RPMI8226 (cell line): Measurements from ENCODE around the gene LINGO1.

Experiments
- DNase-seq: peaks from one replicate; pipeline ENCODE4 v3.0.0-alpha.2; 2015

Gene LINGO1

DNA sequence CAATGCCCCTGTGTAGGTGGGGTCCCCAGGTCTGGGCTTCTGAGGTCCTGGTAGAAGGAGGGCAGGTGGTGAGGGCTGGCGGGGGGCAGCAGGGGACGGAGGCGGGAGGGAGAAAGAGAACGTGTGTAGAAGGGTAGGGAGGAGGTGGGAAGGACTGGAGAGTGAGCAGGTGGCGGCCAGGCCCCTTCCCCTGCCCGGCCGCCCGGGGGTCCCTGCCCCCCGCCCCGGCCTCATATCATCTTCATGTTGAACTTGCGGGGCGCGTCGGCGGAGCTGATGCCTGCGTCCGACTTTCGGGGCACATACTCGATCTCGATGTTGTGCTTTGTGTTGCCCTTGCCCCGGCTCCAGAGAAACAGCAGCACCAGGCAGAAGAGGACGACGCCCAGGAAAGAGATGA is 18.9 kb downstream of the LINGO1 start:
- no peak for DNase-seq

DNA sequence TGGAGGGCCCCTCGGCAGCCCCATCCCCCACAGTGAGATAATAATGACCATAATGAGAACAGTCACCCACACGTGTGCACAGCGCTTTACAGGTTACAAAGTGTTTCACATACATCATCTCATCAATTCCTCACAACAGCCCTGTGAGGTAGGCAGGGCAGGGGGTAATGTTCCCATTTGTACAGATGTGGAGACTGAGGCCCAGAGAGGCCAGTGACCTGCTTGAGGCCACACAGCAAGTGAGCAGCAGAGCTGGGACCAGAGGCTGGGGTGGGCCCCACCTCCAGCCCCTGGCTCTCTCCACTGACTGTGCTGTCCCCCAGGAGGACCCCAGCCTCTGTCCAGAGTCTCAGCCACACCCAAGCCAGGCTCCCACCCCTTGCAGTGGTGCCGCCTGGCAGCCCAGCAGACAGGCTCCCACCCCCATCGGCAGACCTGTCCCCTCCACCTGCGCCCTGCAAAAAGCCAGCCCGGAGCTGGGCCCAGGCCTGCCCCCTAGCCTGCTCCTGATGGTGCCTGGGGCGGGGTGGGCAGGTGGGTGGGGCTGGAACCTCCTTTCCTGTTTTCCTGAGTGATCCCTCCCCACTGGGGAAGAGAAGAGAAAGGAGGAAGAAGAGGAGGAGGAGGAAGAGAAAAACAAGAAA is 19.6 kb downstream of the LINGO1 start:
- no peak for DNase-seq

DNA sequence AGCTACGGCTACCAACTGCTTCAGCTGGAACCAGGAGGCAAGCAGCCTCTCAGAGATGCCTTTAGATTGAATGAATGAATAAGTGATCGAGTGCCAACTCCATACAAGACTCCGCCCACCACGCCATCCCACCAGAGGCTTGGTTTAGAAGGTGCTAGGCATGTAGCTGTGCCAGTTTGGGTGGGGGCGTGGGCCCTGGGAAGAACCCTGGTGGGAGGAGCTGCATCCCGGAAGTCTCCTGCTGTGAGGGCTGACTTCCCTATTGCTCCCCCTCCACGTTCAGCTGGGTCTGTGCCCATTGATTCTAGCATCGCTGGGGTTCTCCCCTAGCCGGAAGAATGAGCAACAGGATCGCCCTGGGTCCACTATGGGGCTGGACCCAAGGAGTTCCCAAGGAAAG is 20.9 kb downstream of the LINGO1 start:
- no peak for DNase-seq

DNA sequence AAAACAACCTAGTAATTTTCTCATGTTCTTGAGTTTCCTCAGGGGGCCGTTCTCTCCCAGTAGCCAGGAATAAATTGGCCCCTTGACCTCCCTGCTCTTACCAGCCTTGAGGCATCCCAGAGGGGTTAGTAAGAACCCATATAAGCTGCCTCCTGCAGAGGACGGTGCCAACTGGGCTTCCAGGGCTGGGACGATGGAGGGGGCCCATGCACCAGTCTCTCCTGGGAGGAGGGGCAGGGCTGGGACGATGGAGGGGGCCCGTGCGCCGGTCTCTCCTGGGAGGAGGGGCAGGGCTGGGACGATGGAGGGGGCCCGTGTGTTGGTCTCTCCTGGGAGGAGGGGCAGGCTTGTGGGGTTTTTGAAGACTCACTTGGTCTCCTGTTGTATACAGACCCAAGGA is 22.0 kb downstream of the LINGO1 start:
- no peak for DNase-seq

DNA sequence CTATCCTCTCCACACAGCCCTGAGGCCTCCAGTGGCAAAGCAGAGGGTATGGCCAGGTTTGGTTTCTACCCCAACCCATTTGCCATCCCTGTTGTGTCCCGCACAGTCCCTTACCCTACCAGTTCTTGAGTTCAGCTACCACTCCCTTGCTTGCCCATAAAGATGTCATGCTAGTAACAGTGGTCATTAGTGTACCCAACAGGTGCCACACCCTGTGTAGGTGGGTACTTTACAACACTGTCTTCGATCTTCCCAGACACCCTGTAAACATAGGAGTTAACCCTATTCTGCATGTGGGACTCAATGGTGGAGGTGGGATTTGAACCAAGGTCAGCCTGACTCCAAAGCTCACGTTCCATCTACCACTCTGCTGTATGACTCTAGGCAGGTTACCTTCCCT is 23.2 kb downstream of the LINGO1 start:
- no peak for DNase-seq

DNA sequence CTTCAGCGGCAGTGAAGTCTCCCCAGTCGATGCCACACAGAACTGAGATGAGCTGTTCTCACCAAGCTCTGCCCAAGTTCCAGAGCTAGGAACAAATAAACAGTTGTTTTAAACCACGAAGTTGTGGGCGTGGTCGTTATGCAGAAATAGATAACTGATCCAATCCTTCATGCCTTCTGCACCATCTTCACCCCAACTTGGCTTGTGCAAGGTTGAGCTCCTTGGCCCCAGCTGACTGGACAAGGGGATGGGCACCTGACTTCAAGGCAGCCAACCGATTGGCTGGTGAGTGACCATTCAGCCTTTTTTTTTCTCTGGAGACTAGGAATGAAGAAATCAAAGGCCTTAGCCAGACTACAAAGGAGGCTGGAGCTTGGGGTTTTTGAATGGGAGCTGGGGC is 23.9 kb downstream of the LINGO1 start:
- no peak for DNase-seq

DNA sequence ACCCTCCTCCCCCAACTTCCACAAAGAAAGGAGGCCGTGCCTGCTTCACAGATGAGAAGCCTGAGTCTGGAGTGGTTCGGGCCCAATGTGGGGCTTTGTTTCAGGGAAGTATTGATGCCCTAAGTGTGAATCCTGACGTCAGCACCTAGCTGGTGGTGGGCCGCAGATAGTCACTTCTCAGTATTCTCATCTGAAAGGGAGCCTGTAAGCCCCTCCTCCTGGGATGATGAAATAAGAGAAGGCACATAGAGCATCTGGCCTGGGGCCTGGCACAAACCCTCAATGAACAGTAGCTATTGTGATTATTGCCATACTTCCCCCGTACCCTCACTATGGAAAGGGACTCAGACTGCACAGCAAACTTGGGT is 24.8 kb downstream of the LINGO1 start:
- DNase-seq = no peak

DNA sequence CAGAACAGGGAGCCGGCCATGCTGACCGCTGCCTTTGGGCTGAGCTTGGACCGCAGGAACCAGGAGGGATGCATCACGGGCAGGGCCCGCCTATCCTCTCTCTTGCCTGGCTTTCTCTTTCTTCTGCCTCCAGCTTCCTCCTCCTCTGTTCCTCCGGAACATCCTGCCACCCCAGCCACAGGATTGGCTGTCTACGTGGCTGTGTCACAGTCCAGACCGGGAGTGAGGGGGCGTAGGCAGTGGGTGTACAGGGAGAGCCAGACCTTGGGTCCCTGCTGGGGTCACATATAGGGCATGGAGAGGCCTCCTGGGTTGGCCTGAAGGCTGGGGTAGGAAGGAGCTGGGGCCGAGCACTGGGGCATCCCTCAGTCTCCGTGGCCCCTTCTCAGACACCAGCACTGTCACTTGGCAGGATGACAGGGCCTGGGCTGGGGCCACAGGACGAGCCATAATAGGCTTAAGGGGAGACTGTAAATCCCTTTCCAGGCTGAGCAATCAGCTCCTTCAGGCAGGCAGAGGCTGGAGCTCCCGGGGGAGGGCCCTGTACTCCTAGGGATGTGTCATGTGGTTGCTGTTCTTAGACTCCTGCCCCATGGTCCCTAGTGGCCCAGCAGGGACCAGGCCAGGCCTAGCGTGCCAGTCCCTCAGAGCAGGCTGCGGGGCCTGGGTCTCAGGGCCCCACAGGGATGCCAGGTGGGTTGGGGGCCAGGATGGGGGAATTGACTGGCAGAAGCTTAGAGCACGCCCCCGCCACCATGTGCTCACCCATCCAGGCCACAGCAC is 25.4 kb downstream of the LINGO1 start:
- DNase-seq = no peak

DNA sequence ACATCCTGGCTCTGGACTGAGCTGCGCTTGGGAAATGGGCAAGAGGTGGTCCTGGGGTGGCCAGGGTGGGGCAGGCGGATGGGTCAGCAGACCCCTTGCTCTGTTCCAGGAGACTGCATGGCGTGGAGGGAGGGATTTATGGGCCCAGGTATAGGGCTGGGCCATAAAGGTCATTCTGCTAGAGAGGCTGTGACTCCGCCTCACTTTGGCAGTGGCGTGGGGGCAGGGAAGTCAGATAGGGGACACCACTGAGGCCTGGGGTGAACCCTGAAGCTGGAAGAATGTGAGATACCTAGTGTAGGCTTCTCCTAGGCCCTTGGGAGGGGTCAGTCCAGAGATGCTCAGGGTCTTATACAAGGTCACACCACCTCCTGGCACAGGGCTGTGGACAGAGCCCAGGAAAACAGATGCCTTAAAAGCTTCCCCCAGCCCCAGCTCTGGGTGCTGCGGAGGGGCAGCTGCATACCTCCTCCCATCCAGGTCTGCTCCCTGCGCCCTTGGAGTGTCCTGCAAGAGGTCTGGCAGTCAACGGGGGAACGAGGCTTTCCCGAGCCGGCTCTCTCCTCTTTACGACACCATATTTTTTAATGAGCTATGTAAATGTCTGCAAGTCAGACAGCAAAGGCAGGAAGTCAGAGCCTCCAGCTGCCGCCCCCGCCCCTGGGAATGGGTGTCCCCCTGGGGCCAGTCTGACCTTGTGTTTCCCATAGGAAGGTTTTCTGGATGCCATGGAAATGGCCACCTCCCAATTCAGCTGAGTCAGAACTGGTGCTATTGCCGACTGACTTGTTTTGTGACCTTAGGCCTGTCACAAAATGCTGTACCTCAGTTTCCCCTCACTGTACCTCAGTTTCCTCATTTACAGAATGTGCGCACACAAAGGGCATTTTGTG is 26.3 kb downstream of the LINGO1 start:
- no peak for DNase-seq

DNA sequence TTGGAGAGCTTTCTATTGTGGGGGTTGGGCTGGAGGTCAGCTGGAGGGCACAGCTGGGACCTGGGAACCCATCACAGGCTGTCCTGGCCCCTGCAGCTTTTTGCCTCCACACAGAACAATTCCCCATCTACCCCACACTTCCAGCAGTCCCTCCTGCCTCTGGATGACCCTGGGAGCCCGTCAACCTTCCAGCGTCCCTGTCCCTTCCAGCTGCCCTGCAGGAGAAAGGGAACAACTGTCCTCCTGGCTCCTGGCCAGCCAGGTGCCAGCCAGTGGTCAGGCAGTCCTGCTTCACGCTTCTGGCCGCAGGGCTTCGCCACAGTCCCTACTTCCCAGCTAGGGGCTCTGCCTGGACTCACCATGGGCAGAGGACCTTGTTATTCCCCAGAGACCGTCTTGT is 27.2 kb downstream of the LINGO1 start:
- no peak for DNase-seq

DNA sequence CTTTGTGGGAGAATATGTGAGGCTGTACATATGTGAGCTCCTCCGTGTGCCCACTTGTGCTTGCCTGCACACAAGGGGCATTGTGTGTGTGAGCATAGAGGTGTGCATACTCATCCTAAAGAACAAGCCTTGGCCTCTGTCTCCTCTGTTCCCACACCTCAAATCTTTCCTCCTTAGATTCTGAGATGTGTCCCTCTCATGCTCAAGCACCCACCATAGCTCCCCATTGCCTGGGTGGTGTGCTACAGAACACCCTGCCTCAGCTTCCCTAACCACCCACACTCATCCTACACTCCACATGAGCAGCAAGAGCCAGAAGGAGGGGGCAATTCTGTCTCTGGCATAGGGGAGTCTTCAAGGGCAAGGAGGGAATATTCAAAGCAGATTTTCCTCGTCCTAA is 27.7 kb downstream of the LINGO1 start:
- DNase-seq = no peak

DNA sequence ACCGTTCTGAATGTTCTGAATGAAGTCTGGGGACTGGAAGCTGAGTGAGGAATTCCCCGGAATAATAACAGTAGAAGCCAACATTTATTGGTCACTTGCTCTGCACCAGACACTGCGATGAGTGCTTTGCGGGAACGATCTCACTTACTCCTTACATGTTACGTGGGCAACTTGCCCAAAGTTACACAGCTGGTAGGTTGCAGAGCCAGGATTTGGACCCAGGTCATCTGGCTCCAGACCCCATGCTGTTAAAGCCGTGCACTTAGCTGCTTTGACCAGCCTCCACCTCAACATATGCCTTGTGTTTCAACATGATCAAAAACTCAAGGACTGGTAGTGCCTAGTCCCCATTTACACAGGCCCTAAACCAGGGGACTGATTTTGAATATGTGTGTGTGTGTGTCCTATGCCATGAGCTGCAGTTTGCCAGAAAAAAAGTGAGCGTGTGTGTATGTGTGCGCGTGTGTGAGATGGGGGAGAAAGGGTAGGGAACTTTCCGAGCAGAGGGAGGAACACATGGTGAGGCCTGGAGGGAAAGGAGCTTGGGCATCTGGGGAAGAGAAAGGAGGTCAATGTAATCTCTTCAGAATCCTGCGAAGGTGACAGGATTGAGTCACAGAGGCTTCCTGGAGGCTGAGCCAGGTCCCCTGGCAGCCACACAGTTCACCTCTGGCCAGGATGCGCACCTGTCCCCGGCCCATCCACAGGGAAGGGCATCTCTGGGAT is 28.9 kb downstream of the LINGO1 start:
- no peak for DNase-seq

DNA sequence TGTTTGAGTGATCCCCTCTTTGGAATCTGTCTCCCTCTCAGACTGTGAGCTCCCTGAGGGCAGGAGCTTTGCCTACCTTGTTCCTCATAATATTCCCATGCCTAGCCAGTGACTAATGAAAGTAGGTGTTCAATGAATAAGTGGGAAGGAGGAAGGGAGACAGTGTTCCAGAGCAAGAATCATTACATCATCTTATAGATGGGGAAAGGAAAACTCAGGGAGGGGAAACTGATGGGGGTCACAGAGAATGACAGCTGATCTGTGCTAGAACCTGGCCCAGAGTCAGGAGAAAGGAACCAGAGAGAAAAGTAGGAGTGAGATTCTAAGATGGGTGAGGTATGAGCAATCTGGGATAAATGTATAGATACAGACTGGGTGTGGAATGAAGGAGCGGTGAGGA is 29.9 kb downstream of the LINGO1 start:
- DNase-seq = no peak

DNA sequence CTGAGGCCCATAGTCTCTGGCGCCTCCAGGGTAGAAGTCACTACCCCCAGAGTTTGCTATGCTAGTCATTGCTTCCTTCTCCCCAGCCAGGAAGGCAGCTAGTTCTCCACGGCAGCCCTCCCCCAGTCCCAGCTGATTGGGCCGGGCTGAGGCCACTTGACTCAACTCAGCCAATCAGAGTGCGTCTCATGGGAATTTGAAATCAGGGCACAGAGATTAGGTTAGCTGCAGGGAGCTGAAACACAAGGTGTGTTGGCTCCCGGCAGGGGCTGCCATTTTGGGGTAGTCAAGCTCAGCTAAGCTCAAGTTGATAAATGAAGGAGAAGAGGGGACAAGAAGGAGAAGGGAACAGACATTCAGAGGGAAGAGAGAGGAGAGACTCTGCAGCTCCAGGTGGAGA is 32.8 kb downstream of the LINGO1 start:
- peak; percentile 45 for DNase-seq

DNA sequence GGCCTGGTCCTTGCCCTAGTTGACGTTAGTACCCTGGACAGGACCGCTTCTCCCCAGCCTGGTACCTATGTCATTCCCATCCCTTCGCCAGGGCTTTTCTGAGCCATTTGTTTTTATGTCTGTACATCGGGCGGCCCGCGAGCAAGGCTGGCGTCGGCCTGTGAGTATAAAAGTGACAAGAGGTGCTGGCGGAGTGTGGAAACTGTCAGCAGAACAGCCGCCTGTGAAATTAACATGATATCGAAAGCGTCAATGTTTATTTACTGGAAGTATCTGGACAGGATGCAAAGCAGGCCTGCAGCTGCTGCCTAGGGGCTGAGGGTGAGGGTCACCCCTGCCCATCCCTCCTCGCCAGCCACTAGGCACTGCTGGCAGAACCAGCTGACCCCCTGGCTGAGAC is 33.4 kb downstream of the LINGO1 start:
- no peak for DNase-seq

DNA sequence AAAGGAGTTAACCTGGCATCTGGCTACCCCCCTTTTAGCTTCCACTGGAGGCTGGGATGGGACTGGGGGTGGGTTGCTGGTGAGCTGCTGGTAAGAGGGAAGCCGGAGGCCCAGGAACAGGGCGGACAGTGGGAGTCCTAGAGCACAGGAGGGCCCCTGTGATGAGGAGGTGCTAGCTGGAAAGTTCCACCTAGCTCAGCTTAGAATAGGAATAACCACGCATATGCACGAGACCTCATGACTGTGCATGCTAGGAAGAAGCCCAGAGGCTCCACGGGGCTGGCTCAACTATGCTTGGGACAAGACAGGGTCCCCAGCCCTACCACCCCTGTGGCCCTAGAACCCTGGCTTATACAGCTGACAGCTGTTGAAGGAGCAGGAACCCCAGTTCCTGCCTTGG is 34.1 kb downstream of the LINGO1 start:
- no peak for DNase-seq

DNA sequence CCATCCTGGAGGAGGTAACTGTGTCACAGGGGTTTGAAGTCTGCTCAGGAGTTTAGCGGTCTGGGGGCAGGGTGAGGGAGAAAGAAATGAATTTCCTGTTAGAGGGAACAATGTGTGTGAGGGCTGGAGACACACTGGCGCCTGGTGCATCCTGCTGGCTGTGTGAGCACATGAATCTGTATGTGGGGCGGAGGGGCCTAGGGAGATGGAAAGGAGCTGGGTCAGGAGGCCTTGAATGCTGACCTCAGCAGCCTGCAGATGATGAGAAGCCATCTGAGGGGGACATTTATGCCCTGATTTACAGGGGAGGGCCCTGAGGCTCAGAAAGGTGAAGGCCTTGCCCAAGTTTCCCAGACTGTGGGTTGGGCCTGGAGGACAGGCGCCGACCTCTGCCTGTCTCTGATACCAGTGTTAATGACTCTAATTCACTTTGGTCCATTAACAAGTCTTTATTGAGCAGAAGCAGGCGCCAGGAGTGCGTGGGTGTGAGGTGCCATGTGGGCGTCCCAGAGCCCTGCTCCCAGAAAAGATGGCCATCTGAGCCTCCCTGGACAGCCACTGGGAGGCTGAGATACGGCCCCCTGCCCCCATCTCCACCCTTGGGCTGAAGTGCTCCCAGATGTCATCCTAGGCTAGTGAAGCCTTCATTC is 34.8 kb downstream of the LINGO1 start:
- no peak for DNase-seq

DNA sequence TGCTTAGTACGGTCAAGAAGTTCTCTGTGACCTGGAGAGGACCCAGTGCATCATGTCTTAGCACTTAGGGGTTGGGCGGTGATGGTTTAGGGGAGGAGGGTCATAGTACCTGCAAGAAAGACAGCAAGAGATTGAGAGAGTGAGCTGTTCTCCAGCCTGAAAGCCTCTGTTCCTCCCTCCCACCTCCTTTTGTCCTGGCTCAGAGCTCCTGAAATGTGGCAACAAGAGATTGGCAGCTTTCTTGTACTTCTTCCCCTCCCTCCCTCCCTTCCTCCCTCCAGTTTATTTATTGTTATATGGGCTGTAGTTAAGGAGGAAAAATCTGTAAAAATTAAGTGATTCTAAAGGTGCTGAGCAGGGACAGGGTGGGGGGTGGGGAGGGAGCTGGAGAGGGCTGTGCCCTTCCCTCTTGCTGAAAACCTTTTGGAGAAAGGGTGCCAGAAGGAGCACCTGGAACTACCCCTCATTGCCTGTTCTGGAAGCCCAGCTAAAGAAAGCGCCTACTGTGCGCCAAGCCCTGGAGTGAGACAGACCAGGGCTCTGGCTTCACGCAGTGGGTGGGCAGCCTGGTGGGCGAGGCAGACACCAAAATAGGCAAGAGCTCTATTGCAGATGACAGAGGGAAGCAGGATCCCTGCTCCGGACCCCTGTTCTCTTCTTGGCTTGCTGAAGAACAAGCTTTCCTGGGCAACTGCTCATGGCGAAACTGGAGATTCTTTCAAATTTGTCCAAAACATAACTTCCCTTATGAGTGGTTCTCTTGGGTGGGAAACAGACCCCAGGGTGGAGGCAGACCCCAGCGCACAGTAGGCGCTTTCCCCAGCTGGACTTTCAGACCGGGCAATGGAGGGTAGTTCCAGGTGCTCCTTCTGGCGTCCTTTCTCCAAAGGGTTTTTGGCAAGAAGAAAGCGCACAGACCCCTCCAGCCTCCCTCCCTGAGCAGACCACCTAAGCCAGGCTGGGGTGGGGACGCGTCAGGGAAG is 35.6 kb downstream of the LINGO1 start:
- DNase-seq = no peak

DNA sequence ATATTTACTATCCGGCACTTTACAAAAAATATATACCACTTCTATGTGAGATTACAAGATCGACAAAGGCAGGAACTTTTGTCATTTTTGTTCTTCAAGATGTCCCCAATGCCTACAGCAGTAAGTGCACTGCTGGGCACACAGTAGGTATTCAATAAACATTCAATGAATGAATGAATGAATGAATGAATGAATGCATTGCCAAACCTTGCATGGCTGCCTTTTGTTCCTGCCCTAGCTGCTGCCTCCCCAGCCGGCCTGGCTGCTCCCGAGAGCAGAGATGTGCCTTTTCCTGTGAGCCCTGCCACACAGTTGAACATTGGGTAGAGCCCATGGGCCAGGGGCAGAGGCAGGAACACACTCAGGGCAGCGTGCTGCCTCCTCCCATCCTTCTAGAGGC is 37.5 kb downstream of the LINGO1 start:
- no peak for DNase-seq

DNA sequence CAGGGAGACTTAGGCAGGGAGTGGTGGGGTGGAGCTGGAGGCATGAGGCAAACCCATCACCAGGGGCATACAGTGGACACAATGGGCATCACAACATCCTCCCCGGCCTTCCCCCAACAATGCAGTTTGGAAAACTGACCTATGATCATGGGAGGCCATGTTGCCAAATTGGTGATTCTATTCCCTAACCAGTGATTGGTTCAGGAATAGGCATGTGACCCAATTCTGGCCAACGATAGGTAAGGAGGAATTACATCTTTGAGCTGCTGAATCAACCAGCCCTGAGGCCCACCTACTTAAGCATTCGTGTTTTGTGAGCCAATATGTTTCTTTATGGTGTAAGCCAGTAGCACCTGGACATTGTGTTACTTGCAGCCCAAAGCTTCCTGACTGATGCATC is 40.0 kb downstream of the LINGO1 start:
- DNase-seq = no peak

DNA sequence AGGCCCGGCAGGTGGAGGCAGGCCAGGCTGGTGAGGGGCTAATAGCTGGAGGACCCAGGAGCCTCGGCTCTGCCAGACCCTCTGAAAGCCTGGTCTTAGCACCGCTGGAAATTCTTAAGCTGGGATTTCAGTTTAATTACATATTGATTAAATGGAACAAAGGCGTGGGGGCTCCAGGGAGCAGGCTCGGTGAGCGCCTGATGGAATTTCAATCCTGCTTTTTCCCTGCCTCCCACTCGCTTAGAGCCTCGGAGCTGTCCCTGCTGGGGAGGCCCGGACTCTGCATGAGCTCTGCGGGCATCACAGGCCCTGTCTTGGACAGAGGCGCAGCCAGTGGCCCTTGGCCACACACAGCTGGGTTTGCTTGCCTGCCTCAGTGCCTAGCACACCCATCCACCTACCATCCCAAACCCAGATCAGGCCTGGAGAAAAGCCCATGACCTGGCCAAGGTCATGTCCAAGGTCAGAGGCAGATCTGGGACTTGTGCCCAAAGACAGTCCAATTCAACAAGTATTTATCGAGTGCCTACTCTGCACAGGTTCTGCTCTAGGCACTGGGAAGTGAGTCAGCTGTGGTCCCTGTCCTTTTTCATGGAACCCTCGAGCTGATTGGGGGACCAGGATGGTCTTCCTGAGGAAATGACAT is 40.6 kb downstream of the LINGO1 start:
- no peak for DNase-seq
